ENCODE measurements around the gene GSAP. TPM values are rescaled to one million over a fixed set of nuclear protein-coding genes. Genes with fewer than 3 reads are reported as not detected.

Gene GSAP
- total RNA-seq, 1 experiment from 2014 or later: 6.5 TPM

DNA sequence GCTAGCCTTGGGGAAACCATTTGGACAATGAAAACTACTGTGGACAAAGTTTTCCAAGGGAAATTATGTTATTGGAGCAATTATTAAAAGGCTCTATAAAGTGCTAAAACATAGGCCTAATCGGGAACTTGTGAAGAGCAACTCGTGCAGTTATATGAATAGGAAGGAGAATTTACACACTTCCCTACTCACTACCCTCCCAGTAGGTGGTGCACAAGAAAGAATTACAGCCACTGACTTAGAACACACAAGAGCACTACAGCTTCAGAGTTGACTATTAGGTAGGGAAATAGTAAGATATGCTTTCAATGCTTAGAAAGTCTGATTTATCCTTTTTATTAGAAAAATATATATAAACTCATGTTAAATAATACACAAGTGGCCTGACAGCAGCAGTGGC is 47.2 kb downstream of the GSAP start:
- Histone ChIP-seq H3K4me2 (ENCODE audit: low read length) (no peak overlapping the region), H3K27me3 (ENCODE audit: low read length) (no peaks in the 10 kb centered on the region), H3K79me2 (ENCODE audit: low read length) (no peaks in the 10 kb centered on the region), H3K36me3 (ENCODE audit: low read depth, low read length) (no peaks in the 10 kb centered on the region), H3K4me3 (ENCODE audit: low read length) (no peak overlapping the region), H3F3A (ENCODE audit: low read length, unreplicated experiment) (no peaks in the 10 kb centered on the region), H2AFZ (ENCODE audit: low read length) (no peak overlapping the region), H3K9ac (ENCODE audit: low read length) (no peak overlapping the region), H3K27ac (ENCODE audit: low read length) (no peak overlapping the region), H3K4me1 (ENCODE audit: insufficient read depth, low read length) (no peaks in the 10 kb centered on the region), H3K9me3 (ENCODE audit: low read length) (no peaks in the 10 kb centered on the region), H3K9me2 (replicated peaks; ENCODE audit: low read length) (no peaks in the 10 kb centered on the region), H4K20me1 (ENCODE audit: low read length) (no peaks in the 10 kb centered on the region)
- POLR2A ChIA-PET (ENCODE audit: unreplicated experiment): interaction anchor here (0.7 kb wide), 1 partner anchor 34 kb away, joined by 5 read pairs; no protein-coding TSS in a partner anchor
- CTCF ChIA-PET: no interaction called here
- TF ChIP-seq, protein P1, sequence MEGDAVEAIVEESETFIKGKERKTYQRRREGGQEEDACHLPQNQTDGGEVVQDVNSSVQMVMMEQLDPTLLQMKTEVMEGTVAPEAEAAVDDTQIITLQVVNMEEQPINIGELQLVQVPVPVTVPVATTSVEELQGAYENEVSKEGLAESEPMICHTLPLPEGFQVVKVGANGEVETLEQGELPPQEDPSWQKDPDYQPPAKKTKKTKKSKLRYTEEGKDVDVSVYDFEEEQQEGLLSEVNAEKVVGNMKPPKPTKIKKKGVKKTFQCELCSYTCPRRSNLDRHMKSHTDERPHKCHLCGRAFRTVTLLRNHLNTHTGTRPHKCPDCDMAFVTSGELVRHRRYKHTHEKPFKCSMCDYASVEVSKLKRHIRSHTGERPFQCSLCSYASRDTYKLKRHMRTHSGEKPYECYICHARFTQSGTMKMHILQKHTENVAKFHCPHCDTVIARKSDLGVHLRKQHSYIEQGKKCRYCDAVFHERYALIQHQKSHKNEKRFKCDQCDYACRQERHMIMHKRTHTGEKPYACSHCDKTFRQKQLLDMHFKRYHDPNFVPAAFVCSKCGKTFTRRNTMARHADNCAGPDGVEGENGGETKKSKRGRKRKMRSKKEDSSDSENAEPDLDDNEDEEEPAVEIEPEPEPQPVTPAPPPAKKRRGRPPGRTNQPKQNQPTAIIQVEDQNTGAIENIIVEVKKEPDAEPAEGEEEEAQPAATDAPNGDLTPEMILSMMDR (conservative IDR thresholded peaks at IDR 0.05; ENCODE audit: low read depth, low read length): peak; percentile 54
- no peak for TF ChIP-seq EZH2phosphoT487 (IDR thresholded peaks at IDR 0.05; ENCODE audit: borderline replicate concordance, low read length)
- peak; percentile 71 for ATAC-seq
- intact Hi-C loops (cut with micrococcal nuclease): loop anchor here (10.0 kb wide), 2 partner anchors 236 to 386 kb away; no protein-coding TSS in a partner anchor
- BruUV-seq (replicated peaks): no TSS peak
- peak; percentile 41 for DNase-seq

DNA sequence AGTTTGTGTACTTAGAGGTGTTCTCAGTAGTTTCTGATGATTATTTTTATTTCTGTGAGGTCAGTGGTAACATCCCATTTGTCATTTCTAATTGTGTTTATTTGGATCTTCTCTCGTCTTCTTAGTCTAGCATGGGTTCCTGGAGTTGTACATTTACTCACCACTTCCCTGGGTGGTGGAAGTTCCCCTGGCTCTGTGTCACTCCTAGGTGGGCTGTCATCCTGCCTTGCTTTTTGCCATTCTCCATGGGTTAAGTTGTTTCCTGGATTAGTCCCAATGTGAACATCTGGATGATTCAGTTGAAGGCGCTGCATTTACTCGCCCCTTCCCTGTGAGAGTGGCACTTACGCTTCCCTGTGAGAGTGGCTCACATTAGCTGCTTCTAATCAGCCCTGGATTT is 48.2 kb downstream of the GSAP start:
- BruUV-seq (replicated peaks): no TSS peak
- ChIA-PET POLR2A (ENCODE audit: unreplicated experiment) (interaction anchor here (0.6 kb wide), 1 partner anchor 130 kb away, joined by 3 read pairs; no protein-coding TSS in a partner anchor), CTCF (no interaction called here)
- no peaks in the 10 kb centered on the region for H3K9me3 ChIP-seq (ENCODE audit: low read length)
- no peaks in the 10 kb centered on the region for H3K27me3 ChIP-seq (ENCODE audit: low read length)
- H3K9ac ChIP-seq (ENCODE audit: low read length): no peak overlapping the region
- no peak for ATAC-seq
- no peaks in the 10 kb centered on the region for H3K36me3 ChIP-seq (ENCODE audit: low read depth, low read length)
- no peaks in the 10 kb centered on the region for H3K4me1 ChIP-seq (ENCODE audit: insufficient read depth, low read length)
- TF ChIP-seq EZH2phosphoT487 (IDR thresholded peaks at IDR 0.05; ENCODE audit: borderline replicate concordance, low read length) (no peak), EZH2 (IDR thresholded peaks at IDR 0.05; ENCODE audit: low read length, unreplicated experiment) (no peak)
- TF ChIP-seq, protein P1 (conservative IDR thresholded peaks at IDR 0.05; ENCODE audit: low read depth, low read length): no peak
- H2AFZ ChIP-seq (ENCODE audit: low read length): no peak overlapping the region
- H3F3A ChIP-seq (ENCODE audit: low read length, unreplicated experiment): no peaks in the 10 kb centered on the region
- no peak overlapping the region for H3K27ac ChIP-seq (ENCODE audit: low read length)
- intact Hi-C loops (cut with micrococcal nuclease): loop anchor here (10.0 kb wide), 2 partner anchors 237 to 387 kb away; no protein-coding TSS in a partner anchor
- no peak overlapping the region for H3K4me3 ChIP-seq (ENCODE audit: low read length)
- H3K79me2 ChIP-seq (ENCODE audit: low read length): no peaks in the 10 kb centered on the region
- H4K20me1 ChIP-seq (ENCODE audit: low read length): no peaks in the 10 kb centered on the region
- no peak for DNase-seq
- H3K9me2 ChIP-seq (replicated peaks; ENCODE audit: low read length): no peaks in the 10 kb centered on the region
- no peak overlapping the region for H3K4me2 ChIP-seq (ENCODE audit: low read length)

DNA sequence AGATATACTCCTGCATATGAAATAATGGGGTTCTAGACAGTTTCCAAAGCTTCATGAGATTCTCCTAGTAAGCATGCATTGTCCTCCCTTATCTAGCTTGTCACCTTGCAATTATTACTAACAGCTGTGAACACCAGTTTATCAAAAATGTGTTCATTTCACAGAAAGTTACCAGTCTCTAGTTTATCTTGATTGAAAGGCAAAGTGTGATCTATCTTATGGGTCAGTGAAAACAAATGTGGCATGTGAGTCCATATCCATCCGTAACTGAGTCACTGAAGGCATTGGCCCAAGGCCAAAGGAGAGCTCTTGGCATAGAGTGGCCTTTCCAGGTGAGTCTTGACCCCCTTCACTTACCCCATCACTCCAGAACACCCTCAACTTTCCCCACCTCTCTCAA is 53.2 kb downstream of the GSAP start:
- Histone ChIP-seq H3K4me3 (ENCODE audit: low read length) (no peak overlapping the region), H3K9me3 (ENCODE audit: low read length) (no peaks in the 10 kb centered on the region), H3K4me2 (ENCODE audit: low read length) (no peak overlapping the region), H2AFZ (ENCODE audit: low read length) (no peak overlapping the region), H3K4me1 (ENCODE audit: insufficient read depth, low read length) (no peaks in the 10 kb centered on the region; the same call in 1 of the 2 replicates), H3K27me3 (ENCODE audit: low read length) (no peaks in the 10 kb centered on the region), H3K36me3 (ENCODE audit: low read depth, low read length) (no peaks in the 10 kb centered on the region), H3F3A (ENCODE audit: low read length, unreplicated experiment) (no peaks in the 10 kb centered on the region), H3K9ac (ENCODE audit: low read length) (no peak overlapping the region), H3K9me2 (replicated peaks; ENCODE audit: low read length) (no peaks in the 10 kb centered on the region), H3K27ac (ENCODE audit: low read length) (no peak overlapping the region), H3K79me2 (ENCODE audit: low read length) (no peaks in the 10 kb centered on the region), H4K20me1 (ENCODE audit: low read length) (no peaks in the 10 kb centered on the region)
- intact Hi-C loops (cut with micrococcal nuclease): loop anchor here (10.0 kb wide), 2 partner anchors 242 to 392 kb away; no protein-coding TSS in a partner anchor
- ChIA-PET CTCF (no interaction called here), POLR2A (ENCODE audit: unreplicated experiment) (no interaction called here)
- DNase-seq (no peak), ATAC-seq (no peak)
- TF ChIP-seq, protein P1 (conservative IDR thresholded peaks at IDR 0.05; ENCODE audit: low read depth, low read length): no peak
- no peak for TF ChIP-seq EZH2phosphoT487 (IDR thresholded peaks at IDR 0.05; ENCODE audit: borderline replicate concordance, low read length)
- no peak for TF ChIP-seq EZH2 (IDR thresholded peaks at IDR 0.05; ENCODE audit: low read length, unreplicated experiment)
- no TSS peak for BruUV-seq (replicated peaks)
